Kidney glomerular epithelial cell (primary cell): ENCODE measurements around the gene FSHR.

Experiments used
- DNase-seq: peaks from one replicate; lab custom pipeline; 2025; lab: John Stamatoyannopoulos, UW

FSHR gene

DNA sequence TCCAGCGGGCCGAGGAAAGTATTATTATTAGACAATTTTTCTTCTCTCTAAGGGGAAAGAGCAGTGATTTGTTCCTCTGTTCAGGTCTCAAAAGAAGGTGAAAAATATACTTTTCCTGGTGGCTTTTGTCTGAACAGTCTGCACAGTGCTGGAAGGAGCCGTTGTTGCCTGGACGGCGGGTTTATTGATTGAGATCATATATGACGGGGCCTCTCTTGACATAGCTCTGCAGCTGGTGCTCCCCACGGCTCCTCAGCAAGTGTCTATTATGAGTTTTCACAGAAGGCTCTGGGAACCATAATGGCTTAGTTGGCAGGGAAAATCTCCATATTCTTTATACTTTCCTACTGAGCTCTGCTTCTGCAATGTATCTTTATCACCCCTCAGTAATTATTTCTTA, 42.9 kb downstream of the FSHR start:
- no peak for DNase-seq

DNA sequence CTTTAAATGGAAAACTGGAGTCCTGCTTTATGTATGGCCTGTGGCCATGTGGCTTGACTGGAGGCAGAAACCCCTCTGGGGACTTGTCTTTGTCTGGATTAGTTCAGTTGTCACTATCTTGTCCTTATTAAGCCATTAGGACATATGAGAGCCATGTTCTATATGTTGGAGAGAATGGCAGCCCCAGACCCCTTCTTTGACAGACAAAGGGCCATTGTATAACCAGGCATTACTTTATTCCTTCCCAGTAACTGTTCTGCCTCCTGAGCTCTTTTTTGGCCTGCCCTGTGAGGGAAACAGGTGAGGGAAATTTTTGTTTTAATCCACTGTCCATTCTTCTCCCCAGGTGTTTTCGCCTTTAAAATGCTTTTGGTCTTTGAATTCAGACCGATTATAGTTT, 43.3 kb downstream of the FSHR start:
- no peak for DNase-seq

DNA sequence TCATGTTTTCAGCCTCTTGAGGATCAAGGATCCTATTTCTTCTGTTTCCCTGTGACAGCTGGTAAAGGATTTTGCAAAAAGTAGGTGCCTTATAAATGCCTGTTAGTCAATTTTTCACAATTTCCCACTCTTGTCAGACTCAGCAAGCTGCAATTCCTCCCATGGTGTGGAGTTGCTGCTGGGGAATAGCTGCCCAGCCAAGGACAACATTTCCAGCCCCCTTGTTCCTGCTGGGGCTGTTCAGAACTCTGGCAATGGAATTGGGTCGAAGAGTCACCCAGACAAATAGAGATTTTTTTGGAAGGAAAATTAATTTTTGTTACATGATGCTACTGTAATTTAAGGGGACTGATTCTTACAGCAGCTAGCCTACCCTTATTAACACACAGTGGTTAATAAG, 43.7 kb downstream of the FSHR start:
- DNase-seq: no peak

DNA sequence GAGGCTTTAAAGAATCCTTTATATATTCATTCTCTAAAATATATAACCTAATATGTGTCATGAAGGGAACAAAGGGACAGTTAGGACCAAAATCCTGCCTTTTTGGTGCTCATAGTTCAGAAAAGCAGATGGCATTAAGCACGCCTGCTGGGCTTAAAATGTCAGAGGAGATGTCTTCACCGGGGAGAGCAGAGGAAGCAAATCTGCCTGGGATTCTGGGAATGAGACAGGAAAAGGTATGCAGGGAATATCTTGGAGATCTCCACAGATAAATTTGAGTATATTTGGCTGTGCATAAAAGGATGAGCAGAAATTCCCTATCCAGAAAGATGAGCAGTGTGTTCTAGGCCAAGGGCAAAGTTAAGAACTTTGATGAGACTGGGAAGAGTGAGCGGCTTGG, 45.5 kb downstream of the FSHR start:
- no peak for DNase-seq

DNA sequence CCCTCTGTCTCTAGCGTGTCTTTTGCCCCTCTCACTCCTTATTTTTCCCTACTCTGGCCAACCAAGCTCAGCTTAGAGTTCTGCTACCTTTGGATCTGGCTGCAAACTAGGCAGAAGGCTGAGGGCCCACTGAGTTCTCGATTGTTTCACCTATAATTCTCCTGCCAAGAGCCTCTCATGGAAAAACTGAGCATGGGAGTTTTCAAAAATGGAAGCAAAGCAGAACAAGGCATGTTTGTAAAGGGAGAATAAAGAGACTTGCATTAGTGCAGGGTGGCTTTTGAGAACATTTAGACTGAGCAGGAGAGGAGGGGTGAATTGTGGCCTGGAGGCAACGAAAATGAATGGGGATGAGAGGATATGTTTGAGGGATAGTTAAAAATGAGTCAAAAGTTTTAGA, 45.9 kb downstream of the FSHR start:
- DNase-seq: no peak

GRCh38 chr2:49105506-49105905, 48.8 kb downstream of the FSHR start:
- DNase-seq: no peak

DNA sequence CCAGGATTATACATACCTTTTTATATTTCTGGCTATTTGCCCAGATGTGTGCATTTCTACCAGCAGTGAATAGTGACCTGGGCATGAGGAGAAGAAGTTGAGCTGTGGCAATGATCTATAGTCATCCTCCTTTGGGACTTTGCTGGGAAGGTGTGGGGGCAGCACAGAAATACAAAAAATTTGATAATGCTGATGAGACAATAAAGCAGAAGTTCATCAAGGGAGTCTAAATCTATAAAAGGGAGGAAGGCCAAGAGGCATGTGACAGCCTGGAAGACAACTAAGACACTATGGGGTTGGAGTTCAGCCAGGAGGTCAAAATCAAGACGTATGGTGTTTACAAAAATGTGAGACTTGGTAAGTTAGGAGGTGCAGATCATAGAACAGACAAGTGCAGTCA, 52.2 kb downstream of the FSHR start:
- DNase-seq: no peak

- DNase-seq: no peak
Observed at GRCh38 chr2:49080681-49081080, 73.6 kb downstream of the FSHR start.

DNA sequence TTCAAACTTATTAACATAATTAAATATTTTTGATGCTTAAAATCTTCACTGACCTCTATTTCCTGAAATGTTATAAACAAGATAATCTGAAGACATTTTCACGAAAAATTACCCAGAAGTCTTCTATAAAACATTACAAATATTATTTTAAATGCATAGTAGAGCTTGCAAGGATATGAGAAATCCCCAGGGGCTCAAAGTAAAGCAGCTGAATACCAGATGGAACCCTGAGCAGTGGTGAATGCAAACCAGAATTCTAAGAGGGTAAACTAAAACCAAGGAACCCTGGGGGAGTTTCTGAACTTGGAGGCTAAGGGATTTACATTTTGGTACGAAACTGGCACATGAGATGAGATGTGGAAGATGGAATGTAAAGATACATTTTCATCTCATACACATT, 83.6 kb downstream of the FSHR start:
- no peak for DNase-seq

GRCh38 chr2:49069829-49070228, 84.5 kb downstream of the FSHR start:
- DNase-seq: no peak

DNA sequence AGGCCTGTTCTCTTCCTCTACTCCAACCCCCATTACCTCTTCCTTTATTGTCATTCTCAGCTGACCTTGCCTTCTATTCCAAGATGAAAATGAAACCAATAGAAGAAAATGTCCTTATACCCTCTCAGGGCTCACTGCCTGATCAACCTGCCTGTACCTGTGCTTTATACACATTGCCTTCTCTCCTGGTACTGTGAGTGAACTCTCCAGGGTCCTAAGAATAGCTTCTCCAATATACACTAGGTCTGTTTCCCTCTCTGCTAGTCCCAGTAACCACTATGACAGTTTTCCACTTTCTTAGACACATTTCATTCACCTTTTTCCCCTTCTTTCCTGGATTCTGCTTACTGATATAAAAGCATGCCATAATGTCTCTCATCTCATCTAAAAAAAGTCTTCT, 85.7 kb downstream of the FSHR start:
- DNase-seq: no peak

DNA sequence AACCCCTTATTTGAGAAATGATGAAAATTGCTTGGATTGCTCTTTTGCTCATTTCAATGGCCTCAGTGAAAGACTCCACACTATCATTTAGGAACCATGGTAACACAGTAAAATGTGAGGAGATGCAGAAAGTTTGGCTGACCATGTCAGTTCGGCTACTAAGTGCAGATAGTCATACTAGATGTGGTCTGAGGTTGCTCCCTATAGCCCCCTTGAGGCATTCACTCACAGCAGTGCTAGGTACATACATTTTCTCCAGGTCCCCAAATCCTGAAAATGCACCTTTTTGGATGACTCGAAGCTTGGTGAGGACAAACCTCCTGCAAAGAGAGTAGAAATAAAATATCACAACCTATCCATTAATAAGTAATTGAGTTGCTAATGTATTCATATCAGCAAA, 86.3 kb downstream of the FSHR start:
- DNase-seq: no peak

GRCh38 chr2:49053156-49053555, 101.2 kb downstream of the FSHR start:
- DNase-seq: no peak

- no peak for DNase-seq
Observed at GRCh38 chr2:49050265-49050664, 104.0 kb downstream of the FSHR start.

DNA sequence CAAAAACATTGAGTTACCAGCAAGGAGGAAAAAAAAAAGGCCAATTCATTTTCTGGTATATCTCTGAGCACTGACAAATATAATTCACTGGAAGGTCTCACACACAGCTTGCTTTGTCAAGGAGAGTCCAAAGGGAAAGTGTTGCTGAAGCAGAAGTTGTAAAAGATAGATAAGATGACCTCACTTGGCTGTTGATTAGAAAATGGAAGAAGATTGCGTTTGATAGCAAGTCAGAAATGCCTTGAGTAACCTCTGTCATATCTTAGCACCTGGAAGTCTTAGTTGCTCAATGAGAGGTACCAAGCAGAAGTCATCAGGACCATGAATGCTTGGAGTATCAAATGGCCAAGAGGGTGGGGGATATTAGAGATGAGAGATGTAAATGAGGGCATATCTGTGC, 105.2 kb downstream of the FSHR start:
- DNase-seq: no peak

- no peak for DNase-seq
Observed at GRCh38 chr2:49045083-49045482, 109.2 kb downstream of the FSHR start.

- DNase-seq: no peak
Observed at GRCh38 chr2:49044350-49045079, 109.8 kb downstream of the FSHR start.

DNA sequence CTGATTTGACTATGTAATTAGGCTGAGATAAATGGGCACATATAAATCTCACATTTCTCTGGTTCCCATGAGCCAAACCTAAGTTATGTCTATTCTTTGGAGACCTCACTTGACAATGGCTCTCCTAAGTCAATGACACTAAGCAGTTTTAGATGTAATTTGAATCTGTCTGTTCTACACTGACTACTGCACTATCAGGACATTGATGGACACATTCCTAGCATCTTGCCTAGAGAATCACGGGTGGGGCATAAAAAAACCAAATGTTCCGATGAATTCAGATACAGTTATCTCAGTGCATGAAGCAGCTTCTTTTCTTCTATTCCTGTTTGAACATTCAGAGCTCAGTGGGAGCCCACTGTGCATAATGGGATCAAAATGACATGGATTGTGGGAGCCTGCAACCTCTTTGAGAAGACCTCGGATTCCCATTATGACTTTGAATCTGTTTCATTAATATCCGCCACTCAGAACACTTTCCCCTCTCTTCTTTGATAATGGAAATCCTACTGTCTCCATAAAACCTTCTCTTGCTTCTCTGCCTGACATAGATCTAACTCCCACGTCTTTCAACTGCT, 110.8 kb downstream of the FSHR start:
- no peak for DNase-seq

GRCh38 chr2:49042488-49042887, 111.8 kb downstream of the FSHR start:
- no peak for DNase-seq

DNA sequence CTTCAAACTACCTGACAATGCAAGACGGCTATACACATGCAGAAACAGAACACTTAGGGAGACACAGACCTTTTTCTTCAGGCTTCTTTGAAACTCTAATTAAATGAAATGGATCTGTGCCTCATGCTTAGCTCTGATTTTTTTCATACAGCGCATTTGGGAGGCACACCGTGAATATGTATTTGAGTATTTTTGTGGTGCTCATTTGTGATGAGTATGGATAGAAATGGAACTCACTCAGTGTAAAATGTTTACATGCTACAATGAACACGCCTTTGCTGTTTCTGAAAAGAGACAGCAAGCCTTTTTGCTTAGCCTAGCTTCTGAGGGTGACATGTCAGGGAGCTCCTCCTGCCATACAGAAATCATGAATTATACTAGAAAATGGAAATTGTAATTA, 113.3 kb downstream of the FSHR start:
- DNase-seq: no peak

- no peak for DNase-seq
Observed at GRCh38 chr2:49037197-49037596, 117.1 kb downstream of the FSHR start.

DNA sequence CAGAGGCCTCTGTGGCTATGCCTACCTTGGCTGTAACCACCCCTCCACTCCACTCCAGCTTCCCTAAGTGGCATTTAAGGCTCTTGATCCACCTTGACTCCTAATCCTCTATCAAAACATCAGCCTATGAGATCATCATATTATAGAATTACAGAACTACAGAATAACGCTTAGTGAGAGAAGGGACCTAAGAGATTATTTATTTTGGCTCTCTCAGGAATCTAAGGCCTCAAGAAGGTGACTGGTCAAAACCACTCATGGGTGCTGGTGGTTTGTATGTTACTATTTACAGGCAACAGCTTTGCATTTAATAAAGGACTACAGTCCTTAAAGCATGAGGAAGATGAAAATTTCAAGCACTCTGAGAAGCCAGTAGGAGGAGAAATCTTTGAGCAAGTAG, 118.8 kb downstream of the FSHR start:
- DNase-seq: no peak

DNA sequence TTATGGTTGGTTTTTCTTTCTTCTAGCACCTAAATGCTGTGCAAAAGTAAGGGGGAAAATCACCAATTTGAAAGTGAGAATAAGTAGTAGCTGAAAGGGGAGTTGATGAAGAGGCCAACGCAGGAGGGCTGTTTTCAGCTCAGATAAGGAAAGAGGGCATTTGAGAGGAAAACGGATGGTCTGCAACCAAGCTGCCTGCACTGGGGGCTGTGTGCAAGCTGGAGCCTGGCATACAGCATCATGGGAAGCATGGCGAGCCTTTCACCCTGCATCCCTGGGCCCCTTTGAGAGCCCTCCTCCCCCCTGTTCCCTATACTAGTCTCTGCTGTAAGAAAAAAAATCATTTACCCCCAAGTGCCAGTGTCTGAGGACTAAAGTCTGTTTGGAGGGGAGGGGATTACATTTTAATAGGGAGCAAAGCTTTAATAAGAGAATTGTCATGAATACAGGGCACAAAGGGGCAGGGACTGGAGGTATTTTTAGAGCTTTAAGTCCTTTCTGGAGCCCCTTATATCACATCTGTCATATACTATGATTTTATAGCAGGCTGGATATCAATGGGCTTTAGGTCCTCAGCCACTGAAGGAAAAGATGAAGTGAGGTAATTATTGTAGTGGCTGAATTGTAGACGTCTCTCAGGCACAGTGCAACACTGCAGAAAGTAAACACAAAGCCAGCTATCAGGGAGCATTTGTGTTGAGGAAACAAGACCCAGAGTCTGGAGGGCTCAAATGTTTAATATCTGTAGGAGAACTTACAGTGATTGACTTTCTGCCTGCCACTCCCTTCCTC, 120.7 kb downstream of the FSHR start:
- no peak for DNase-seq
